Vagina (tissue), 2 donors: ENCODE measurements around the gene PLA2R1.

Source experiments
- CTCF ChIP-seq, 3 experiments: fragments of 450-650 bp in 2 of 3; fragments of 200-600 bp in 1 of 3; sonication (generic) in 1 of 3; IDR thresholded peaks; one replicate each; pipeline ENCODE4 v1.5.1; 2017 to 2019; ENCODE audit warnings: antibody characterized with exemption in 3 of 3, mild to moderate bottlenecking in 2 of 3, moderate library complexity in 2 of 3
- POLR2A ChIP-seq, 2 donors: fragments of 450-650 bp; IDR thresholded peaks; one replicate each; pipeline ENCODE4 v1.6.1; 2017; ENCODE audit warnings: antibody characterized with exemption in 2 of 2, mild to moderate bottlenecking in 2 of 2, moderate library complexity in 2 of 2
- POLR2AphosphoS5 ChIP-seq, 2 donors: sonication (generic); formaldehyde crosslinking; IDR thresholded peaks; one replicate each; pipeline ENCODE4 v1.9.0; 2017; ENCODE audit warnings: antibody characterized with exemption in 2 of 2, mild to moderate bottlenecking in 2 of 2, low read depth in 1 of 2; ENCODE audit not compliant: insufficient read depth in 1 of 2

- no peak for TF ChIP-seq CTCF (IDR thresholded peaks at IDR 0.05)
- no peak for TF ChIP-seq POLR2A (IDR thresholded peaks at IDR 0.05)
- TF ChIP-seq POLR2AphosphoS5 (IDR thresholded peaks at IDR 0.05; ENCODE audit: insufficient read depth in 1 of 2, low read depth in 1 of 2), result no peak
Observed at GRCh38 chr2:159971365-159972152, 90.9 kb downstream of the PLA2R1 start.
